GM12878 (cell line): ENCODE measurements around the gene EGFR. TPM values are rescaled to one million over a fixed set of nuclear protein-coding genes. Genes with fewer than 3 reads are reported as not detected.

Source experiments
- ATAC-seq: fragments of 200-7000 bp; cut with Tn5 transposase; 3 replicates; pipeline ENCODE4 v1.9.1; 2020; ENCODE audit warnings: mild to moderate bottlenecking, moderate library complexity
- BruUV-seq: library from RNA; stranded (reverse); fragments of 400-500 nt; replicated peaks from 2 replicates; lab custom pipeline; 2021; lab: Mats Ljungman, UMichigan
- CTCF ChIA-PET: fragments of 300-600 bp; sonication (Branson Sonifier 250); formaldehyde crosslinking; extraction: SDS; loops from one replicate; lab custom pipeline; 2021; ENCODE audit warnings: inconsistent platforms; lab: Yijun Ruan, JAX
- POLR2A ChIA-PET: fragments of 350-600 bp; formaldehyde crosslinking; extraction: SDS; loops from one replicate; lab custom pipeline; 2021; ENCODE audit warnings: inconsistent platforms; lab: Charles Lee
- RAD21 ChIA-PET: fragments of 300-600 bp; sonication (Branson Sonifier 250); formaldehyde crosslinking; loops from one replicate; lab custom pipeline; 2023; ENCODE audit warnings: antibody characterized with exemption; ENCODE audit not compliant: unreplicated experiment; lab: Charles Lee
- SMC1A ChIA-PET: fragments of 300-600 bp; sonication (Branson Sonifier 250); formaldehyde crosslinking; loops from one replicate; lab custom pipeline; 2023; ENCODE audit not compliant: unreplicated experiment, uncharacterized antibody; lab: Charles Lee
- DNase-seq: peaks from one replicate; pipeline ENCODE4 v3.0.0-alpha.2; 2011; ENCODE audit warnings: low read depth, low spot score
- FAIRE-seq: peaks from 3 replicates; lab custom pipeline; 2011; peaks lifted over from hg19 to GRCh38; lab: Jason Lieb, UNC
- H2AFZ ChIP-seq: 2 replicates; pipeline ENCODE4 v1.6.0; 2011; ENCODE audit warnings: low read depth, low read length, control low read depth; ENCODE audit not compliant: control insufficient read depth
- H3K27ac ChIP-seq: 2 replicates; pipeline ENCODE4 v1.5.1; 2011; ENCODE audit warnings: control low read depth; ENCODE audit not compliant: control insufficient read depth, insufficient read depth
- H3K27me3 ChIP-seq, 2 experiments: replicated peaks in 1 of 2; 2 replicates each; pipeline versions ENCODE4 v1.6.0 to v1.6.1; 2011; ENCODE audit warnings: low read length in 1 of 2; ENCODE audit not compliant: control insufficient read depth in 2 of 2, insufficient read depth in 2 of 2
- H3K36me3 ChIP-seq, 2 experiments: 2 replicates each; pipeline ENCODE4 v1.5.1; 2011; ENCODE audit warnings: low read length in 1 of 2; ENCODE audit not compliant: control insufficient read depth in 2 of 2, insufficient read depth in 2 of 2
- H3K4me1 ChIP-seq: 2 replicates; pipeline ENCODE4 v1.6.1; 2011; ENCODE audit warnings: mild to moderate bottlenecking, low read length, moderate library complexity, mixed read lengths; ENCODE audit not compliant: control insufficient read depth, insufficient read depth
- H3K4me2 ChIP-seq: 2 replicates; pipeline ENCODE4 v1.6.0; 2011; ENCODE audit warnings: control low read depth; ENCODE audit not compliant: control insufficient read depth, insufficient read depth
- H3K4me3 ChIP-seq: fragments of 200-600 bp; sonication (generic); 2 replicates; pipeline ENCODE4 v1.5.1; 2016
- H3K79me2 ChIP-seq: 2 replicates; pipeline ENCODE4 v1.6.0; 2011; ENCODE audit warnings: low read length; ENCODE audit not compliant: control insufficient read depth, insufficient read depth
- H3K9ac ChIP-seq: 2 replicates; pipeline ENCODE4 v1.8.0; 2011; ENCODE audit warnings: low read length, control low read depth, mixed read lengths; ENCODE audit not compliant: control insufficient read depth, insufficient read depth
- H3K9me3 ChIP-seq: replicated peaks from 3 replicates; pipeline ENCODE4 v1.5.1; 2011; ENCODE audit warnings: mild to moderate bottlenecking, low read length; ENCODE audit not compliant: control insufficient read depth, insufficient read depth
- H4K20me1 ChIP-seq: 2 replicates; pipeline ENCODE4 v1.6.0; 2011; ENCODE audit not compliant: control insufficient read depth, insufficient read depth
- CEBPZ ChIP-seq: fragments of 150-350 bp; IDR thresholded peaks from 2 replicates; pipeline ENCODE4 v1.6.1; 2016; ENCODE audit warnings: low read depth, low read length
- PAX8 ChIP-seq: fragments of 450-650 bp; IDR thresholded peaks from 2 replicates; pipeline ENCODE4 v1.6.1; 2017; ENCODE audit warnings: mild to moderate bottlenecking, moderate library complexity
- RB1 ChIP-seq: fragments of 450-650 bp; formaldehyde crosslinking; IDR thresholded peaks from 2 replicates; pipeline ENCODE4 v1.6.1; 2017; ENCODE audit warnings: mild to moderate bottlenecking, borderline replicate concordance
- WGBS: methylation state at CpG from one replicate; pipeline ENCODE4 v1.1.6; 2016; ENCODE audit warnings: low lambda C conversion rate; ENCODE audit not compliant: insufficient replicate concordance, insufficient coverage; ENCODE audit errors: missing lambda C conversion rate; 5-methylcytosine and 5-hydroxymethylcytosine counted together
- in situ Hi-C: fragments of 300-500 bp; cut with MboI; formaldehyde crosslinking; loops from 9 replicates; pipeline ENCODE4 v1.14.3; 2018; ENCODE audit warnings: mixed read lengths
- intact Hi-C: fragments of 100-400 bp; cut with micrococcal nuclease; formaldehyde crosslinking; loops from one replicate; pipeline ENCODE4 v1.14.2; 2022; ENCODE audit not compliant: unreplicated experiment
- polyA plus RNA-seq, 11 experiments: library from polyadenylated mRNA; depleted of rRNA in 4 of 11; unstranded in 6 of 11; stranded (reverse) in 5 of 11; fragments of >200 nt; fragmentation: Nextera tagmentation in 4 of 11; fragmentation: Illumina TruSeq in 1 of 11; extraction: Ambion mirVana in 4 of 11; extraction: Trizol in 1 of 11; gene quantifications; 1 replicate in 1 of 11; 2 replicates in 10 of 11; pipeline versions ENCODE4 v1.2.1 to v1.2.3, GENCODE V29; 2011 to 2016; ENCODE audit warnings: inconsistent platforms in 2 of 11, missing spikeins in 2 of 11, low read depth in 1 of 11
- total RNA-seq, 4 experiments: library from RNA; depleted of rRNA in 3 of 4; stranded (reverse); fragments of >200 nt in 3 of 4; fragmentation: Illumina TruSeq in 1 of 4; extraction: Trizol in 1 of 4; gene quantifications; 2 replicates each; pipeline versions ENCODE4 v1.2.1 to v1.2.3, GENCODE V29; 2013 to 2021

EGFR gene
- total and polyA plus RNA-seq, 10 of the 15 experiments (the other 5 are each of a cell fraction or from before 2014, with no cell fraction given) = 0.01 to 0.31 TPM; not detected in 8

DNA sequence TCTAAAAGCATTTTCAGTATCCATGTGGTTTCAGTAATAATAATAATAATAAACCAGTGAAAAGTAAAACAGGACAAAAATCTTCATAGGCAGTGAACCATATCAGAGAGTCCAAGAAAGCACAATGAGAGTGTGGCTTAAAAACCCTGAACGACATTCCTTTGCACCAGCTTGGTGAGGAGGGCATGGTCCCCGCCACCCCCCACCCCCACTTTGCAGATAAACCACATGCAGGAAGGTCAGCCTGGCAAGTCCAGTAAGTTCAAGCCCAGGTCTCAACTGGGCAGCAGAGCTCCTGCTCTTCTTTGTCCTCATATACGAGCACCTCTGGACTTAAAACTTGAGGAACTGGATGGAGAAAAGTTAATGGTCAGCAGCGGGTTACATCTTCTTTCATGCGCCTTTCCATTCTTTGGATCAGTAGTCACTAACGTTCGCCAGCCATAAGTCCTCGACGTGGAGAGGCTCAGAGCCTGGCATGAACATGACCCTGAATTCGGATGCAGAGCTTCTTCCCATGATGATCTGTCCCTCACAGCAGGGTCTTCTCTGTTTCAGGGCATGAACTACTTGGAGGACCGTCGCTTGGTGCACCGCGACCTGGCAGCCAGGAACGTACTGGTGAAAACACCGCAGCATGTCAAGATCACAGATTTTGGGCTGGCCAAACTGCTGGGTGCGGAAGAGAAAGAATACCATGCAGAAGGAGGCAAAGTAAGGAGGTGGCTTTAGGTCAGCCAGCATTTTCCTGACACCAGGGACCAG lies 172.5 kb downstream of the EGFR start:
- WGBS = 48% methylated on average over 17 of the region's 17 CpGs
- ChIA-PET RAD21 (interaction anchor here (0.5 kb wide), 1 partner anchor 77 kb away, joined by 5 read pairs; no protein-coding TSS in a partner anchor), SMC1A (no interaction called here), CTCF (no interaction called here), POLR2A (no interaction called here)
- Histone ChIP-seq H3K4me3 (no peak overlapping the region), H3K4me1 (no peaks in the 10 kb centered on the region), H3K27me3 (no peaks in the 10 kb centered on the region; a peak in 1 of 4 replicates), H3K79me2 (no peaks in the 10 kb centered on the region), H3K9ac (no peak overlapping the region), H3K9me3 (no peaks in the 10 kb centered on the region), H3K4me2 (no peak overlapping the region), H3K36me3 (no peaks in the 10 kb centered on the region), H3K27ac (no peak overlapping the region), H4K20me1 (no peaks in the 10 kb centered on the region), H2AFZ (no peak overlapping the region)
- FAIRE-seq = no peak
- TF ChIP-seq RB1 = no peak
- no peak for TF ChIP-seq CEBPZ
- no peak for TF ChIP-seq PAX8
- in situ Hi-C loops = no loop called here
- no TSS peak for BruUV-seq
- no peak for ATAC-seq
- intact Hi-C loops = no loop called here
- DNase-seq = no peak
